Neural crest cell (in vitro differentiated cells): ENCODE measurements around the gene POLDIP3. TPM values are rescaled to one million over a fixed set of nuclear protein-coding genes. Genes with fewer than 3 reads are reported as not detected.
"Not testable (repeated sequence)": the region's sequence is repeated elsewhere in the genome, so short reads cannot be mapped to it uniquely, and the experiment has no call there.

Experiments used
- DNase-seq: peaks from one replicate; pipeline ENCODE4 v3.0.0; 2021; ENCODE audit warnings: low read depth, mixed read lengths, low spot score
- H3K27ac Mint-ChIP-seq: one replicate; pipeline ENCODE4 v1.8.0; 2021; ENCODE audit warnings: mild to moderate bottlenecking, mixed read lengths; ENCODE audit not compliant: unreplicated experiment
- H3K27me3 Mint-ChIP-seq: 2 replicates; pipeline ENCODE4 v1.8.0; 2021; ENCODE audit warnings: low read depth, mild to moderate bottlenecking, mixed read lengths
- H3K36me3 Mint-ChIP-seq: 2 replicates; pipeline ENCODE4 v1.8.0; 2021; ENCODE audit warnings: low read depth, mild to moderate bottlenecking, mixed read lengths
- H3K4me1 Mint-ChIP-seq: 2 replicates; pipeline ENCODE4 v1.8.0; 2021; ENCODE audit warnings: mixed read lengths
- H3K4me3 Mint-ChIP-seq: one replicate; pipeline ENCODE4 v1.8.0; 2021; ENCODE audit warnings: mild to moderate bottlenecking, mixed read lengths
- H3K9me3 Mint-ChIP-seq: 2 replicates; pipeline ENCODE4 v1.8.0; 2021; ENCODE audit warnings: mixed read lengths
- CTCF ChIP-seq: fragments of 200-600 bp; sonication (generic); conservative IDR thresholded peaks from 2 replicates; pipeline ENCODE4 v1.5.0; 2021; ENCODE audit warnings: antibody characterized with exemption, mild to moderate bottlenecking
- total RNA-seq: library from RNA; stranded (reverse); gene quantifications from 2 replicates; pipeline ENCODE4 v1.2.1, GENCODE V29; 2021

The POLDIP3 gene
- total RNA-seq, 1 donor from 2014 or later: 110 TPM

GRCh38 chr22:42548597-42549330 is 65.9 kb downstream of the POLDIP3 start:
- H3K36me3 Mint-ChIP-seq: no peaks in the 10 kb centered on the region
- H3K27ac Mint-ChIP-seq: no peak overlapping the region
- peaks cover 9% of the 10 kb centered on the region for H3K4me1 Mint-ChIP-seq
- peaks cover 22% of the 10 kb centered on the region for H3K27me3 Mint-ChIP-seq
- no peak for TF ChIP-seq CTCF
- DNase-seq: no peak
- H3K9me3 Mint-ChIP-seq: peaks cover 4% of the 10 kb centered on the region
- no peak overlapping the region for H3K4me3 Mint-ChIP-seq

DNA sequence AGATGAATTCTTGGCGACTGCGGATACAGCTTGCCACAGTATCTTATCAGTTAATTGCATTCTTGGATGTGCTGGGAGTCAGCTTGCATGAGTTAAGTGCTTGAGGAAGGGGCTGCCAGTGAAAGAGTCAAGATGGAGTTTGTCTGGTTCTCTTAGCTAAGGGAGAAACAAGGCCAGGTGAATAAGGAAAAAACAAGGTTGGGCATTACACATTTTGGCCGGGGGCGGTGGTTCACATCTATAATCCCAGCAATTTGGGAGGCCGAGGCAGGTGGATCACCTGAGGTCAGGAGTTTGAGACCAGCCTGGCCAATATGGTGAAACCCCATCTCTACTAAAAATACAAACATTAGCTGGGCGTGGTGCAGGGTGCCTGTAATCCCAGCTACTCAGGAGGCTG is 66.6 kb downstream of the POLDIP3 start:
- not testable (repeated sequence) for H3K27ac Mint-ChIP-seq, H3K4me1 Mint-ChIP-seq, DNase-seq, H3K4me3 Mint-ChIP-seq, H3K36me3 Mint-ChIP-seq, H3K9me3 Mint-ChIP-seq
- H3K27me3 Mint-ChIP-seq: peaks cover 19% of the 10 kb centered on the region

DNA sequence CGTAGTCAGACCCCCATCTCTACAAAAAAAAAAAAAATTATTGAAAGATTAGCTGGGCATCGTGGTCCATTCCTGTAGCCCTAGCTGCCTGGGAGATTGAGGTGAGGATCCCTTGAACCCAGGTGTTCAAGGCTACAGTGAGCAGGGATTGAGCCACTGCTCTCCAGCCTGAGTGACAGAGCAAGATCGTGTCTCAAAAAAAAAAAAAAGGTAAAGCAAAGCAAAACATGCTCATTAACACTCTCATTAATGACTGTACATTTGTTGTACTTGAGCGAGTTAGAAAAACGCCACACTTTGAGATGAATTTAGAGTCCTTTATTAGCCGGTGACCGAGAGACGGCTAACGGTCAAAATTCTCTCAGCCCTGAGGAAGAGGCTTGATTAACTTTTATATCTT is 67.1 kb downstream of the POLDIP3 start:
- peaks cover 14% of the 10 kb centered on the region for H3K27me3 Mint-ChIP-seq
- no peaks in the 10 kb centered on the region for H3K36me3 Mint-ChIP-seq
- DNase-seq: no peak
- no peaks in the 10 kb centered on the region for H3K4me1 Mint-ChIP-seq
- peaks cover 4% of the 10 kb centered on the region for H3K9me3 Mint-ChIP-seq
- no peak for TF ChIP-seq CTCF
- no peak overlapping the region for H3K27ac Mint-ChIP-seq
- no peak overlapping the region for H3K4me3 Mint-ChIP-seq

- H3K9me3 Mint-ChIP-seq: no peaks in the 10 kb centered on the region
Observed at GRCh38 chr22:42544686-42545085, 70.0 kb downstream of the POLDIP3 start.

GRCh38 chr22:42539236-42539771 is 75.4 kb downstream of the POLDIP3 start:
- H3K4me3 Mint-ChIP-seq, H3K27ac Mint-ChIP-seq, H3K9me3 Mint-ChIP-seq, H3K36me3 Mint-ChIP-seq, H3K4me1 Mint-ChIP-seq, H3K27me3 Mint-ChIP-seq, DNase-seq: not testable (repeated sequence)

More at GRCh38 chr22:42544686-42545085, 70.0 kb downstream of the POLDIP3 start:
- TF ChIP-seq CTCF: no peak
- no peak for DNase-seq
- H3K36me3 Mint-ChIP-seq: no peaks in the 10 kb centered on the region
- H3K27me3 Mint-ChIP-seq: peaks cover 9% of the 10 kb centered on the region
- no peak overlapping the region for H3K4me3 Mint-ChIP-seq
- no peak overlapping the region for H3K27ac Mint-ChIP-seq
- no peaks in the 10 kb centered on the region for H3K4me1 Mint-ChIP-seq

GRCh38 chr22:42537199-42537831 is 77.4 kb downstream of the POLDIP3 start:
- not testable (repeated sequence) for H3K4me3 Mint-ChIP-seq, DNase-seq, H3K36me3 Mint-ChIP-seq, H3K27ac Mint-ChIP-seq, H3K9me3 Mint-ChIP-seq, H3K27me3 Mint-ChIP-seq
- H3K4me1 Mint-ChIP-seq: peaks cover 20% of the 10 kb centered on the region

GRCh38 chr22:42536634-42537033 is 78.0 kb downstream of the POLDIP3 start:
- not testable (repeated sequence) for DNase-seq, H3K27ac Mint-ChIP-seq, H3K9me3 Mint-ChIP-seq, H3K27me3 Mint-ChIP-seq, H3K4me3 Mint-ChIP-seq, H3K36me3 Mint-ChIP-seq
- peaks cover 20% of the 10 kb centered on the region for H3K4me1 Mint-ChIP-seq
